A204.1 (cell line): ENCODE data around the gene TULP3.

Experiments used
- FAIRE-seq: peaks from 2 replicates; lab custom pipeline; 2012; peaks lifted over from hg19 to GRCh38; lab: Jason Lieb, UNC

Gene TULP3

DNA sequence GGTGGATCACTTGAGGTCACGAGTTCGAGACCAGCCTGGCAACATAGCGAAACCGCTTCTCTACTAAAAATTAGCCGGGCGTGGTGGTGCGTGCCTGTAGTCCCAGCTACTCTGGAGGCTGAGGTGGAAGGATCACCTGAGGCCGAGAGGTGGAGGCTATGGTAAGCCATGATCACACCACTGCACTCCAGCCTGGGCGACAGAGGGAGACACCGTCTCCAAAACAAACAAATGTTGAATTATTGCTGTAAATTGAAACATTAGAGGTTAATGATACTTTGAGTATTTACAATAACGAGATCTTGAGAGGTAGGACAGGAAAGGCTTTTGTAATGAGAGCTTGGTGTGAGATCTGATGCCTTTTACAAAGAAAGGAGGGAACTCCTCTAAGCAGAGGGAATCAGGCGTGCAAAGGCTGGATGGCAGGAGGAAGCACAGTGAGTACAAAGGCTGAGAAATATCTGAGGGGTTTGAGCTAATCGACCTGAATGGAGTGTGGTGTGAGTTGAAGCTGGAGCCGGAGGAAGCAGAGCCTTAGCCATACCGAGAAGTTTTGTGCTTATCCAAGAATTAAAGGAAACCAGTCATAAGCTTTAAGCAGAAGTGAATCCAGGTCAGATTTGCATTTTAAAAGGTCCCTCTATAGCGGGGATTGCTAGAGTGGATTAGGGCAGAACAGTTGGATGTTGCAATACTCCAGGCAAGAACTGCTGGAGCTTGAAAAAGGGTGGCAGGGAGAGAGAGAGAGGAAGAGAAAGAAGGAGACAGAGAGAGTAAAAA, 12.5 kb upstream of the TULP3 start:
- no peak for FAIRE-seq

DNA sequence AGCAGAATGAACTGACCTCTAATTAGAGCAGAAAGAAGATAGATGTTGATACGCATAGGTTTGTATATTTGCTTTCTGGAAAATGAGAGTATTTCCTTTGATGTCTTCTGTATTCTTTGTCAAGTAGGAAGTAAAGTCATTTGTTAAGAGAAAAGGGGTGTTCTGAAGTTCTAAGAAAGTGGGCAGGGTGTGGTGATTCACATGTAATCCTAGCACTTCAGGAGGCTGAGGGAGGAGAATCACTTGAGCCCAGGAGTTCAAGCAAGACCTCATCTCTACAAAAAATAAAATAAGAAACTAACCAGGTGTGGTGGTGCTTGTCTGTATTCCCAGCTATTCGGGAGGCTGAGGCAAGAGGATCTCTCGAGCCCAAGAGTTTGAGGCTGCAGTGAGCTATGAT, 10.8 kb upstream of the TULP3 start:
- no peak for FAIRE-seq

DNA sequence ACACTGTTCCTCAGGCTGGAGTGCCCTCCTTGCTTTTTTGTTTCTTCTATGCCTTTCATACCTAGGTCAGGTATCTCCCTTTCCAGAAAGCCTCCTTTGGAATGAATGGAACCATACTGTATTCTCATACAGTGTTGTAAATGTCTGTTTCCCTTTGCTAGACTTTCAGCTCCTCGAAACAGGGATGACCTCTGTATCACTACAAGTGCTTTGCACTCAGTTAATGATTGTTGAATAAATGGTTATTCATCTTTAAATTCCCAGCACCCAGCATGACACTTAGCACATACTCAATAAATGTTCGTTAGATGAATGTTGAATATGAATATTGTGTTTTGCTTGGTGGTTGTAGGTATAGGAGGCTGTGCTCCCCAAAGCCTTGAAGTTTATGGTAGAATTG, 5.9 kb upstream of the TULP3 start:
- FAIRE-seq = no peak

DNA sequence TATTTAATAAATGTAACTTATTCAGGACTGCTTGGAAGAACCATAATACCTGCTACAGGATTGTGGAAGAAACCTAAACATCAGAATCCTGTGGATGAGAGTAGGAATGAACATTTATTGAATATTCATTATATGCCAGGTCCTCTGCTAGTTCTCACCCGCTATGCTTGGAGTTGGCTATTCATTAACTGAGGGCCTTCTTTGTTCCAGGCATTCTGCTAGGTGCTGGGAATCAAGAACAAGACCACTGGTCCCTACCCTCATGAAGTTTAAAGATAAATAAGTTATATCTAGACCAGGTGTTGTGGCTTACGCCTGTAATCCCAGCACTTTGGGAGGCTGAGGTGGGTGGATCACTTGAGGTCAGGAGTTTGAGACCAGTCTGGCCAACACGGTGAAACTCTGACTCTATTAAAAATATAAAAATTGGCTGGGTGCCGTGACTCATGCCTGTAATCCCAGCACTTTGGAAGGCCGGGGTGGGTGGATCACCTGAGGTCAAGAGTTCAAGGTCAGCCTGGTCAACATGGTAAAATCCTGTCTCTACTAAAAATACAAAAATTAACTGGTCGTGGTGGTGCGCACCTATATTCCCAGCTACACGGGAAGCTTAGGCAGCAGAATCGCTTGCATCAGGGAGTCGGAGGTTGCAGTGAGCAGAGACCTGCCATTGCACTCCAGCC, 3.8 kb upstream of the TULP3 start:
- FAIRE-seq = no peak

DNA sequence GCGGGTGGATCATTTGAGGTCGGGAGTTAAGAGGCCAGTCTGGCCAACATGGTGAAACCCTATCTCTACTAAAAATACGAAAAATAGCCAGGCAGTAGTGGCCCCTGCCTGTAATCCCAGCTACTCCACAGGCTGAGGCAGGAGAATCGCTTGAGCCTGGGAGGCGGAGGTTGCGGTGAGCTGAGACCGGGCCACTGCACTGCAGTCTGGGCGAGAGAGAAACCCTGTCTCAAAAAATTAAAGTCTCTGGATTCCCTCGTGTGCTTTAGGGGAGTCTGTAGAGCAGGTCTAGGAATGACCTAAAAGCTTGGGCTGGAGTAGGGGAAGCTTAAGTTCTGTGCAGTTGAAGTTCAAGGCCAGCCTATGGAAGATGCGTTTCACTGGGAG, 697 bp upstream of the TULP3 start:
- no peak for FAIRE-seq

DNA sequence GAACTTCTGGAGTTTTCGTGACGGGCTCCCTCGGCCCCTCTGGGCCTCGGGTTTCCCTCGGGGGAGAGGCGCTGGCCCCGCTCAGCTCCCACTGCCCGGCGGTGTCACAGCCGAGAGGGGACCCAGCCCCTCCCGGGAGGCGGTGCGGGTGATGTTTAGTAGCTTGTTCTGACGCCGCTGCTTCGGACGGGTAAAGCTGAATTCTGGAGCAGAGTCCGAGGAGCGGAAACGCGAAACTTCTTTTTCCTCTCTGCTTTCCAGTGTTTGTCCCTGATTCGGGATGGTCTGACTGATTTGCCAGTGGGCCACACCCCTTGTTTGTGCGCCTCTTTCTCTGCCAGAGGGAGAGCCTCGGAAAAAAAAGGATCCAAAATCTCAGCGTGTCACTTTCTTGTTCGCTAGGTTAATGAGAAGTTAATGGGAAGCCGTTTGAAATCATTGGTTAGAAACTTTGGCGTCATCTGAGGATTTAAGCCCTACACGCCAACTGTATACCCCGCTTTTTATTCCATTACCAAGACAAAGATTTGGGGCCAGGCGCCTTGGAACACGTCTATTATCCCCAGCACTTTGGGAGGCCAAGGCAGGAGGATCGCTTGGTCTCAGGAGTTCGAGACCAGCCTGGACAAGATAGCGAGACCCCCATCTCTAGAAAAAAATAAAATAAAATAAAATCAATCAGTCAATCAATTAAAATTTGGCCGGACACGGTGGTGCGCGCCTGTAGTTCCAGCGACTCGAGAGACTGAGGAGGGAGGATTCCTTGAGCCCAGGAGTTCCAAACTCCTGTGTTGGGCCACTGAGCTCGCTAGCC, 756 bp downstream of the TULP3 start:
- peak; percentile 83 for FAIRE-seq

DNA sequence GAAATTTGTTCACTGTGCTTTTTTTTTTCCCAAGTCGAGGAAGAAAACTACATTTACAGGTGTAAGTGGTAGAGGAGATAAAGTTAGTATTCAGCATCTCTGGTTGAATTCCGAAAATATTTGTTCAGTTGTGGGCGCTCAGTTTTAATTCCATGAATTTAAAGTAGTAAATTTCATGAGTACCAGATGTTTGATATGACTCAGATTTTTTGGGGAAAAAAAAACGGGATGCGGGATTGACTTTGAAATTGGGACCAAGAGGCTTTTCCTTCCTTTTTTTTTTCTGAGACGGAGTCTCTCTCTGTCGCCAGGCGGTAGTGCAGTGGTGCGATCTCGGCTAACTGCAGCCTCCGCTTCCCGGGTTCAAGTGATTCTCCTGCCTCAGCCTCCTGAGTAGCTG, 1.6 kb downstream of the TULP3 start:
- FAIRE-seq = no peak

DNA sequence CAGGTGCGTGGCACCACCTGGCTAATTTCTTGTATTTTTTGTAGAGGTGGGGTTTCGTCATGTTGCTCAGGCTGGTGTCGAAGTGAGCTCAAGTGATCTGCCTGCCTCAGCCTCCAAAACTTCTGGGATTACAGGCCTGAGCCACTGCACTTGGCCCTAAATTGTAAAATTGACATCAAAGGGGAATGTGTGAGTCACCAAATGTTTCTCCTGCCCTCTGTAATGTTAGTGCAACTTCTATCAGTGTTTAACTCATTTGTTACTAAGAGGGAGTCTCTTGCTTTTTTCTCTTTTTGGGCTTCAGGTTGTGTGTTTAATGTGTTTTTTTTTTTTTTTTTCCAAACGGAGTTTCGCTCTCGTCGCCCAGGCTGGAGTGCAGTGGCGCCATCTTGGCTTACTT, 2.3 kb downstream of the TULP3 start:
- no peak for FAIRE-seq

DNA sequence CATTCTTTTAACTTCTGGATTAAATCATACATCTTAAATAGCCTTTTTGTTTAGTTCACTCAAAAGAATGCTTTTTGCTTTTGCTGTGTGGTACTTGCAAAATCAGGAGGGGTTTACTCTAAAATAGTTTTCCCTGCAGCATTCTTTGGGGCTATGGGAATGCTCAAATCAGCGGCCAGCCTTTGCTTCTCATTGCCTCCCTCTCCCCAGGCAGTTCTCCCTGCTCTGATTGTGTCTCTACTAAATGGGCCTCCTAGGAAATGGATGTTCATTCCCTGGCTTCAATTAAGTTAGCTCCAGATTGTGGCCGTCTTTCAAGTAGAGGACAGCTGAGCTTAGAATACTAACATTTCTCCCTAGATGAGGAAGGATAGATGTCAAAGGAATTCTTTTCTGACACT, 4.4 kb downstream of the TULP3 start:
- no peak for FAIRE-seq

DNA sequence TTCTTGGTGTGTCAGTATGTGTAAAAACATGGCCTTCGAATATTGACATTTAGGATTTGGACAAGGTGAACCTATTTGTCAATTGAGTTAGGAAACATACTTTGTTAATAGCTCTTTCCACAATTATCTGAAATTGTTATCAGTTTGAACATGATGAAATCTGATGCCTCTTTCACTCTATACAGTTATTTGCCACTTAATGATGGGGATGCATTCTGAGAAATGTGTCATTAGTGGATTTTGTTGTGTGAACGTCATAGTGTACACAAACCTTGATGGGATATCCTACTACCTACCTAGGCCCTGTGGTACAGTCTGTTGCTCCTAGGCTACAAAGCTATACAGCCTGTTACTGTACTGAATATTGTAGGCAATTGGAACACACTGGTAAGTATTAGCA, 4.8 kb downstream of the TULP3 start:
- FAIRE-seq = no peak

DNA sequence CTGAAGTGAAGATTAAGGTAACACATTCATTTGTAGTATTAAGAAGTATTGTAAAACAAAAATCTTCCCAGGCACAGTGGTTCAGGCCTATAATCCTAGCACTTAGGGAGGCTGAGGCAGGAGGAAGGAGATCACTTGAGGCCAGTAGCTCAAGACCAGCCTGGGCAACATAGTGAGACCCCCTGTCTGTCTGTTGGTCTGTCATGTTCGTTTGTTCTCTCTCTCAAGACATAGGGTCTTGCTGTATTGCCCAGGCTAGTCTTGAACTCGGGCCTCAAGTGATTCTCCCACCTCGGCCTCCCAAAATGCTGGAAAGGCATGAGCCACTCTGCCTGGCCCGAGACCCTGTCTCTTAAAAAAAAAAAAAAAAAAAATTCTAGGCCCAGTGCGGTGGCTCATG, 6.7 kb downstream of the TULP3 start:
- no peak for FAIRE-seq

DNA sequence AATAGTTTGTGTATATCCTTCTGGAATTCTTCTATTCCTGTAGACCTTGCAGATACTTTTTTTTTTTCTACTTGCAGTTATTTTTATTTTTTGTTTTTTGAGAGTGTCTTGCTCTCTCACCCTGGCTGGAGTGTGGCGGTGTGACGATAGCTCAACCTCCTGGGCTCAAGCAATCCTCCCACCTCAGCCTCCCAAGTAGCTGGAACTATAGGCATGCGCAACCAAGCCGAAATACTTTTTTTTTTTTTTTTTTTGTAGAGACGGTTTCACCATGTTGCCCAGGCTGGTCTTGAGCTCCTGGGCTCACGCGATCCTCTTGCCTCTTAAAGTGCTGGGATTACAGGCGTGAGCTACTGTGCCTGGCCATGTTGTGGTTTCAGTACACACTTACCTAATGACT, 10.0 kb downstream of the TULP3 start:
- no peak for FAIRE-seq

DNA sequence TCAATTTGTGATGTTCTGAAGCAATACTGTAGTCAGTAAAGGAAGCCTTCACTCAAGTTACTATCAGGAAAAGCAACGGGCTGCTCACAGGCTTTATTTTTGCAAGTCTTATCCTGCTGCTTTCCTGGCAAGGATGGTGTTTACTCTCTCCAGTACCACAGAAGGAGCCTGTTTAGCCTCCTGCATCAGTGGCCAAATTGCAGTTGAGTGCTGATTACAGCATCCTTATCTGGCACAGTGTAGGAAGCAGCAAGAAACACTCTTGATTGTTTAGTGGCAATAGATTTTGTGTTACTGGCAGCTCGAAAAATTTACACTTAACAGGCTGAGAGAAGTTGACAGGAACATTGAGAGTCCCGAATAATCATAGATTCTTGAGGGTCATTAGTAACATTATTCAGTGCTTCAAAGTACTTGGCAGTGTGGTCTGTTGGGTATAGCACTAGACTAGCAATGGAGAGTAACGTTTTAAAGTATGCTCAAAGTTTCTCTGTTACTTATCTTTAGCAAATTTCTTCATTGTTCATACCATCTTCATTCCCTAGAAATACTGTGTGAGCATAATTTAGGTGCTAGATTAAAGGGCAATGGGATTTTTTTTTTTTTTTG, 11.7 kb downstream of the TULP3 start:
- no peak for FAIRE-seq

DNA sequence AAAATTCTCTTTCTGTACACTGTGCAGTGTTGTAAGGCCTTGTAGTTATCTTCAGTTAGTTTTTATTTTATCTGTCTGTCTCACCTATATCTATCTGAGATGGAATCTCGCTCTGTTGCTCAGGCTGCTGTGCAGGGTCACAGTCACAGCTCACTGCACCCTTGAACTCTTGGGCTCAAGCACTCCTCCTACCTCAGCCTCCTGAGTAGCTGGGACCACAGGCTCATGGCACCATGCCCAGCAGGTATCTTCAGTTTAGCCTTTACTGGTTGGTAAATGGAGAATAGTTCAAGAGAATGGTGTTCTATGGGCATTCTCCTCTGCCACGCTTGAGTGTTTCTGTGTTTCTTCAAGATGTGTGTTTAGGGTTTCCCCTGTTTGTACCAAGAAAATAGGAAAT, 13.6 kb downstream of the TULP3 start:
- FAIRE-seq = no peak

DNA sequence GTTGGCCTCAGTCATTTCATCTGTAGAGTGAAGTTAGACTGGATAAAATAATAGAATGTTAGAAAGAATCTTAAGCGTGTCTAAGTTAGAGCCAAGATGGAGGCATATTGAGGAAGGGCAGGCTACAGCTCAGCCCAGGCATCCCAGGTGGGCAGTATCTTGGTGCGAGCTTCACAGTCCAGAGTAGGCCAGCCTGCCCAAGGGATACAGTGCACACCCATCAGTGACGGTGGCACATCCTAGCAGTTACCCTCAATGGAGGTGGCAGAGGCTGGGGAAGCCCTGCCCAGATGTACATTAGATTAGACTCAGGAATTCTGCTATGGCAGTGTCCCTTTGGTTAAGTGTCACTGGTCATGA, 21.5 kb downstream of the TULP3 start:
- FAIRE-seq = no peak

DNA sequence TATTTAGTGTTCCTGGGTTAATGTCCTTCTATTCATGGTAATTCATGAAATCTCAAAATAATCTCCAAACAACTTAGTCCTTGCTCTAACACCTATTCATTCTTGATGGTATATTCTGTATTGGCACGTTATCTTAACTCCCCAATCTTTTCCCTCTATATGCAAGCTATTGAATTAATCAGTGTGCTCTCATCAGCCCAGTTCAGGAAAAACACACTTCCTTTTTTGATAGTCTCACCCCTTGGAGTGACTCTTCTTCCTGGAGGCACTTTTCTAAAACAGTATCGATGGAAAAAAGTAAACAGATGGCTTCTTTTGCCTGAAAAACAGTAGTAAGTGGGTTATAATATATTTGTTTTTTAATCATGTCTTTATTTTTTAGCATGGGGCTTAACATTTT, 28.6 kb downstream of the TULP3 start:
- FAIRE-seq = no peak

DNA sequence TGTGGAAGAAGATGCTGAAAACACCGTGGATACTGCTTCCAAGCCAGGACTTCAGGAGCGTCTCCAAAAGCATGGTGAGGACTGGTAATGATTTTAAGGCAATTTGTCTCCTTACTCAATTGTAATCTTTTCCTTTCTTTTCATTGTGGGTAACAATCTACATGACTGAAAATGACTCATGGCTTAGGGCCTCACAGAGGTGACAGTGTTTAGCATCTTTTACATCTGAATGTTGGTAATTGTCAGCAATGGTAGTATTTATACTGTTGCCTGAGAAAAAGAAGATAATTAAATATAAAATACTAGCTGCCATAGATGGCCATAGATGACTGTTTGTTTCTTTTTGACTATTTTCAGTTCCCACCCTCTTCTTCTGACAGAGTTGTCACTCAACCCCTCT, 31.6 kb downstream of the TULP3 start:
- no peak for FAIRE-seq

DNA sequence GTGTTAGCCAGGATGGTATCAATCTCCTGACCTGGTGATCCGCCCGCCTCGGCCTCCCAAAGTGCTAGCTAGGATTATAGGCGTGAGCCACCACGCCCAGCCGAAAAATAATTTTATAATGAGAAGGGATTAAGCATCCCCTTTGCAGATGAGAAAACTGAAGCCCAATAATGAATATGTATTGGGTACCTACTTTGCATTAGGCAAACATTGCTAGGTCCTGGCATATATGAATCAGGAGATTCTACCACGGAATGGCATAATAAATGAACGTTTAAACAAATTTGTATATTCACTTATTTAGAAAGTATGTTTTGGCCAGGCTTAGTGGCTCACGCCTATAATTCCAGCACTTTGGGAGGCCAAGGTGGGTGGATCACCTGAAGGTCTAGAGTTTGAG, 32.4 kb downstream of the TULP3 start:
- no peak for FAIRE-seq

DNA sequence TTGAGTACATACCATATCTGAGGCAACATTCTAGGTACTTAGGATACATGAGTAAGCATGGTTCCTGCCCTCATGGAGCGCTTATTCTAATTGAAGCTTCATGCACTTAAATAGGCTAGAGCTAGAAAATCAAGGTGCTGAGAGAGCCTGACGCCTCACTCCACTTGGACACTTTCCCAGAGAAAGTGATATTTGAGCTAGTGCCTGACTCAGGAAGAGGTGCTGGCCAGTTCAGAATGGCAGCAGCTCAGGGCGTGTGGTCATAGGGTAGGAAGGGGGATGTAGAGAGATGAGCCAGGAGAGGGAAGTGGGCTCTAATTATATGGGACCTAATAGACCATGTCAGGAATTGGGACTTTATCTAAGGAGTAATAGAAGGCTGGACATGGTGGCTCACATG, 33.3 kb downstream of the TULP3 start:
- no peak for FAIRE-seq

DNA sequence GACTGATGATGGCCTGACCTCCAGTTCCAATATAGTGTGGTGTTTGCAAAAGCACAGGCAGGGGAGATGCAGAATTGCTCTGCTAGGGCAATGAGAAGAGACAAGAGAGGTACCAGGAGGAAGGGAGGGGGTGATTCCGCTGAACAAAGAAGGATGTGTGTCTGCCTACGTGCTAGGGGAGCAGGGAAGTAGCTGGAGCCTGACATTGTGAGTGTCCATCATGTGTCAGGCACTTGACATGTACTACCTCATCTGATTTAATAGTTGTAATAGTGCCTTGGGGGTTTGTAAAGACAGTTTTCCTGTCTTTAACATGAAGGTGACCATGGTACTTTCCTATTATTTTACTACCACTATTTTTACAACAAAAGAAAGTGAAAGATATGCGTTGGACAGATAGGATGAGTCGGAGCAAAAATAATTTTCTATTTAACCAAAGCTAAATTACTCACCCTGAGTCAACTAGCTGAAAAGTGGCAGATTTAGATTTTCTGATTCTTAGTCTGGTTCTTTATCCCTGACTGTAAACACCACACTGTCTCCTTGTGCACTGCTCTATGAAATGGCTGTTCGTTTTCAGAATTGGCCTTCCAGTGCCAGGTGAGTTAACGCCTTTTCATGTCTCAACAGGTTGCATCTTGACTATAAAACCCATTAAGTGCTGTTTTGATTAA, 34.8 kb downstream of the TULP3 start:
- FAIRE-seq = no peak

DNA sequence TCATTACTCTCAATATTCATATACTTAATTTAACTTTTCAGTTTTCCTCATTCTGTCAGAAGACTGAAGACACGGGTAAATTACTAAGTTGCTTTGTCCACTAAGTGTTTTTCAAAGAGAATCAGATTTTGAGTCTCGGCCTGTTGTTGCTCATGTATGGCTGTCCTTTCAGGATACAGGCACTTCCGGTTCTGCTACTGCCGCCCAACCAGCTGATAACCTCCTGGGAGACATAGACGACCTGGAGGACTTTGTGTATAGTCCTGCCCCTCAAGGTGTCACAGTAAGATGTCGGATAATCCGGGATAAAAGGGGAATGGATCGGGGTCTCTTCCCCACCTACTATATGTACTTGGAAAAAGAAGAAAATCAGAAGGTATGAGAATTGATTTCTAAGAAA, 40.2 kb downstream of the TULP3 start:
- no peak for FAIRE-seq

DNA sequence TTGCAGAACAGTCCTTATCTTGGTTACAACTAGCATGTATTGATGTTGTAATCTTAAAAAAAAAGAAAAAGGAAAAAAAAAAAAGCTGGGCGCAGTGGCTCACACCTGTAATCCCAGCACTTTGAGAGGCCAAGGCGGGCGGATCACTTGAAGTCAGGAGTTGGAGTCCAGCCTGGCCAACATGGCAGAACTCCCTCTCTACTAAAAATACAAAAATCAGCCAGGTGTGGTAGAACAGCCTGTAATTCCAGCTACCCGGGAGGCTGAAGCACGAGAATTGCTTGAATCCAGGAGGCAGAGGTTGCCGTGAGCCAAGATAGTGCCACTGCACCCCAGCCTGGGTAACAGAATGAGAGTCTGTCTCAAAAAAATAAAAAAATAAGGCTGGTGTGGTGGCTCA, 42.9 kb downstream of the TULP3 start:
- FAIRE-seq = no peak

DNA sequence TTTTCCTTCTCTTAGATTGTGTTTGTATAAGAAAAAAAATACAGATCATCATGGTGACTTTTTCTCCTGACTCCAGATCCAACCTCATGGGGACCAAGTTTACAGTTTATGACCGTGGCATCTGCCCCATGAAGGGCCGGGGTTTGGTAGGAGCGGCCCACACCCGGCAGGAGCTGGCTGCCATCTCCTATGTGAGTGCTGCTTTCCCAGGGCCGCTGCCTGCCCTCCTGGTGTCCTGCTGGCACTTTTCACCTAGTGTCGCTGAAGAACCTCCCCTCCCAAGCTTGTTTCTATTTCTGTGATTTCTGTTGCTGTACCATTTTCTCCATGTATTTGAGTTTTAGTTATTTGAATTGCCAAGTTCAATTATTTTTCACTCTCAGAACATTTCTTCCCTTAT, 43.7 kb downstream of the TULP3 start:
- no peak for FAIRE-seq
